HG03558 (cell line): ENCODE measurements around the gene ADNP2.

Experiments used
- ATAC-seq: cut with Tn5 transposase; IDR thresholded peaks from one replicate; pipeline ENCODE4 v1.9.1; 2021; ENCODE audit warnings: moderate number of reproducible peaks; ENCODE audit not compliant: unreplicated experiment; ENCODE audit errors: extremely low read depth

The ADNP2 gene

DNA sequence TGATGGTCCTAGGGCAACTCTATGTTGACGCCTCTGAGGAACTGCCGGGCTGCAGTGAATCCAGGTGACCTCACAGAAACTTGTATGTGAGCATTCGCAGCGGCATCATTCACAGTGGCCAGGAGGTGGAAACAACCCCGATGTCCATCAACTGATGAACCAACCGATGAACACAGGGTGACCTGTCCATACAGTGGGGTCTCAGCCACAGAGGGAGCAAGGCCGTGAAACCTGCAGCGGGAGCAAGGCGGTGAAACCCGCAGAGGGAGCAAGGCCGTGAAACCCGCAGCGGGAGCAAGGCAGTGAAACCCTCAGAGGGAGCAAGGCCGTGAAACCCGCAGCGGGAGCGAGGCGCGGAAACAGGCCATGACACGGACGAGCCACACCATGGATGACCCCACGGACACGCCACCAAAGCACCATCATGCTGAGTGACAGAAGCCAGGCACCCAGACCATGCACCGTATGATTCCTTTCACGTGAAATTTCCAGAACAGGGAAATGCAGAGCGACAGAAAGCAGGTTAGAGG, 75.2 kb downstream of the ADNP2 start:
- ATAC-seq = no peak

DNA sequence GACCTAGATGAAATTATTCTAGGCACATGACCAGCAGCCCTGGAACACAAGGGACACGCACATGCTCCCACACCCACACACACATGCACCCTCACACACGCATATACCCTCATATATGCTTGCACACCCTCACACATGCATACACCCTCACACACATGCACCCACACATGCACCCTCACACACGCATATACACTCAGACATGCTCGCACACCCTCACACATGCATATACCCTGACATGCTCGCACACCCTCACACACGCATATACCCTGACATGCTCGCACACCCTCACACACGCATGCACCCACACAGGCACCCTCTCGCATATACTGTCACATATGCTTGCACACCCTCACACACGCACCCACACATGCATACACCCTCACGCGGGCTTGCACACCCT, 76.5 kb downstream of the ADNP2 start:
- ATAC-seq = no peak

DNA sequence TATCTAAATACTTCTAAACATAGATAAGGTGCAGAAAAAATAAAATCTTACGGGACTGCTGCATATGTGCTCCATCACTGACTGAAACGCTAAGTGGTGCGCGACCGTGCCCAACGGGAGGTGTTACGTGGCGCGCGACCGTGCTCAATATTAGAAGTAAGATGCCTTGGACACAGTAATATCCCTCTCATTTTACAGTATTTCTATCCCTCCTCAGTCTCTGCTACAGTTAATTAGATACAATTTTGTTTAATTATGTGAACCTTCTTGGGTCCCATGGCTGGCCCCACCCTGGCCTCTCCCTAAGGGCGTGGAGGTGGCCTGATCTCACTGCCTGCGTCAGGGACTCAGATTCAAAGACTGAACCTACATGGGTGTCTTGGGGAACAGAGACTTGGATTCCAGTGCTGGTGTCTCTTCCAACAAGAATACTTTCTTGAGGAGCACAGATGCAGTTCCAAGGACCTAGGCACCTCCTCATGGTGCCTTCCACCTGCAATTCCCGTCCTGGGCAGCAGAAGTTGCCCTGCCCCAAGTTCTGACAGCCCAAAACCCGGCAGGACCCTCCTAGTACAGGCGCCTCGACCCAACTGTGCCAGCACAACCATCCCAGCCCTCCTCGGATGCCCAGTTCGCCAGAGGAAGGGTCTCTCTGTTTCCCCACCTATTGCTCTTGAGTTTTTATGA, 79.0 kb downstream of the ADNP2 start:
- ATAC-seq = no peak

DNA sequence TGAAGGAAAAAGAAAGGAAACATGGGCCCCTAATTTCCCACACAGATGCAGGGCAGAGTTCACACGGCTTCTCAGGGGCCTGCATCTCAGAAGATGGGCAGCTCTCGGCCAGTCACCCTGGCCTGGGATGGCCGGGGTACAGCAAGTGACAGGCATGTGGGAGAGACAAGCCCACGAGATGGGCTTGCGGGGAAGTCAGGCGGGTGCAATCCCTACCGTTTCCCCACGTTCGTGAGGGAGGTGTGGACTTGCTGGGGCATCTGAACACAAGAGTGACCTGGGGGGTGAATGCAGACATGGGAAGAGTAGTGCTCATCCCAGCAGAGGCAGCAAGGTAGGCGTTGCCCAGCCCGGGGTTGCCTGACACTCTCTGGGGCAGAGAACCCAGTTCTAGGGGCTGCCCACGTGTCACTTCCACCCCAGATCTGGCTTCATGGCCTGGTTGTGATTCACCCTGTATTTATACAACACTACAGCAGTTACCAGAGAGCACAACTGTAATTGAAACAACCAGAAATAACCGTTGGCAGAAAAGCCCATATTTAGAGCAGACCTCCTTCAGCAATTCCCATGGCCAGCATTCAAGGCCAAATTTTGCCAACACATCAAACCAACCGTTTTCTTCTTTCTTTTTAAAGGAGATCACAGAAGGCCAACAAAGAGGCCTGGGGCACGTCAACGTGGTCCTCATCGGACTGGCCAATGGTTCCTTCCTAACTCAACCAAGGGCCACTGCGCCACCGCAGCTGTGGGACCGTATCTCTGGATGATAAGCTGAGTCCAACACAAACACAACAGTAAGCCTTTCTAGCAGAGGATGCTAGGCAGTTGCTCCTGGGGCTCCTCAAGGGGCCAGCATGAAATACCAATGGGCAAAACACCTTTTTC, 79.8 kb downstream of the ADNP2 start:
- no peak for ATAC-seq

DNA sequence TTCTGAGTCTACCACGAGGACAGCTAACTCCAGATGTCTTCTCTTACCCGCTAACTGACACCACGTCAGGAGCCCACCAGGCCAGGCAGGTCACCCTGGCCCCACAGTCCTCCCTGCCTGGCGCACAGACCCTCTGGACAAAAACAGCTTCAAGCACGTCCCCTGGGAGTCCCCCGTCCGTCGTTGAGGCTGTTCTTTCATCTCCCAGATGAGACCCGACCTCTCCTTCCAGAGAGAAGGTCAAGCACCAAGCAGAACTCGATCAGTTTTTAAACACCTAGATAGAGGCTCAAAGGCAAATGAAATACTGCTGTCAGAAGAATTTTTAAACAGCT, 80.4 kb downstream of the ADNP2 start:
- no peak for ATAC-seq
